T-helper 2 cell treated with Interferon-gamma antibody and Interleukin-4, amounts not matched to agents 100 ng/mL and 5 ng/mL, for 36 hours (primary cell): ENCODE measurements around the gene CGB1. TPM values are rescaled to one million over a fixed set of nuclear protein-coding genes. Genes with fewer than 3 reads are reported as not detected.
"Not testable (repeated sequence)": the region's sequence is repeated elsewhere in the genome, so short reads cannot be mapped to it uniquely, and the experiment has no call there.

ENCODE experiments used
- intact Hi-C: fragments of 100-400 bp; cut with micrococcal nuclease; formaldehyde crosslinking; loops from one replicate; pipeline ENCODE4 v1.15.1; 2023
- total RNA-seq: library from RNA; stranded (reverse); gene quantifications from 2 replicates; pipeline ENCODE4 v1.2.3, GENCODE V29; 2022

Gene CGB1
- total RNA-seq, 1 donor from 2014 or later: not detected

DNA sequence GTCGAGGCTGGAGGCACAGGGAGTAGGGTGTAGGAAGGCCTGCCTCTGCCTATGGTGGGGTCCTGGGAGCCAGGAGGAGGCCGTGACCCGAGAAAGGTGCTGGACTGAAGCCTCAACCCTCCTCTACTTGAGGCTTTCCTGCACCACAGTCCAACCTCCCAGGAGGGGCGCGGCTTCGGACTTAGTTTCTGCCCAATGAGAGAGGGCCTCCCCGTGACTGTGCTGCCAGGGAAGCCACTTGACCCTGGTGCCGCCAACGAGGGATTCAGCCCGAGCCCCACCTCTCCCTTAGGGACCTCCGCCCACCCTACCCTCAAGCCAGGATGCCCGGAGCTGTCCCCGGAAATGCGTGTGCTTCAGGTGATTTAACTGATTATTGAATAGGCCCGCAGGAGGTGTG is 12.5 kb downstream of the CGB1 start, which contains the start of gene CGB3:
Gene CGB3, minus strand, starts transcription at position 101 of the 400 bp plus-strand sequence. CDS start 362 bp downstream, outside the sequence.
- intact Hi-C loops: not testable (repeated sequence)

DNA sequence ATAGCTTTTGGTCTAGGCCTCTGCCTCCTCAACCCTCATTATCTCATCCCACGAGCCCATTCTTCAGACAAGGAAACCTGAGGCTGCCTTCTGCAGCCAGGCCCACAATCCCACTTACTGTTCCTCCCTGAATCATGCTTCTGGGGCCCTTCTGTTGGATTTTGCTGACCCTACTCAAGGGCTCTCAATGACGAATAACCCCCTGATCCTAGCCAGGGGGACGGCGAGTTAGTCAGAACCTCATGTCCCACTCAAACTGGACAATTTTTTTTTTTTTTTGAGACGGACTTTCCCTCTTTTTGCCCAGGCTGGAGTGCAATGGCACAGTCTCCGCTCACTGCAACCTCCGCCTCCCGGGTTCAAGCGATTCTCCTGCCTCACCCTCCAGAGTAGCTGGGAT is 14.6 kb downstream of the CGB1 start:
- intact Hi-C loops: no loop called here

DNA sequence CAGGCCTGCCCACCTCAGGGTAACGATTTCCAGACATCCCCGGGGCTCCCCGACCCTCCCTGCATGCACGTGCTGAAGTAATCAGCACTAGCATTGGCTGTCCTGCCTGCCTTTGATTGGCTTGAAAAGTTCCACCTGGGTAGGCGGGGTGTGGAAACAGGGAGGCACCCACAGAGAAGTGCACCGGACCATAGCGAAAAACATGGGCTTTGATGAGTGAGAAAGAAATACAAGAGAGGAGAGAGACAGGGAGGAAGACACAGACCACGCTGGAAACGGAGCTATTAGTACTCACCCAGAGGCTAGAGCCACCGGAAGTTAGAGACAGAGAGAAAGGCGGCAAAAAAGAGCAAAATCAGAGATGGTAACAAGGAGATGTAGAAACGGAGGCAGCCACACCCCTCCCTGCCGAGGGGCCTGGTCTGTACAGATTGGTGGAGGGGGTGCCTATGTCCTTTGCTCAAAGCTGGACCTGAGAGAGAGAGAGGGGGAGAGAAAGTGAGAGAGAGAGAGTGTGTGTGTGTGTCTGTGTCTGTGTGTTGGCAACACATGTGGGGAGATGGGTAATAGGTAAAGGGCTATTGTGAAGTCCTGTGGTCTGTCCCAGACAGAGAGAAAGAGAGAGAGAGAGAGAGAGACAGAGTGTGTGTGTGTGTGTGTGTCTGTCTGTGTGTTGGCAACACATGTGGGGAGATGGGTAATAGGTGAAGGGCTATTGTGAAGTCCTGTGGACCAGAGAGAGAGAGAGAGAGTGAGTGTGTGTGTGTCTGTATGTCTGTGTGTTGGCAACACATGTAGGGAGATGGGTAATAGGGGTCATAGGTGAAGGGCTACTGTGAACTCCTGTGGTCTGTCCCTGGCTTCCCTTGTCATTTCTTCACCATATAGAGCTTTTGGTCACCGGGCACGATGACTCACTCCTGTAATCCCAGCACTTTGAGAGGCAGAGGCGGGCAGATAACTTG is 15.5 kb downstream of the CGB1 start:
- intact Hi-C loops: no loop called here

DNA sequence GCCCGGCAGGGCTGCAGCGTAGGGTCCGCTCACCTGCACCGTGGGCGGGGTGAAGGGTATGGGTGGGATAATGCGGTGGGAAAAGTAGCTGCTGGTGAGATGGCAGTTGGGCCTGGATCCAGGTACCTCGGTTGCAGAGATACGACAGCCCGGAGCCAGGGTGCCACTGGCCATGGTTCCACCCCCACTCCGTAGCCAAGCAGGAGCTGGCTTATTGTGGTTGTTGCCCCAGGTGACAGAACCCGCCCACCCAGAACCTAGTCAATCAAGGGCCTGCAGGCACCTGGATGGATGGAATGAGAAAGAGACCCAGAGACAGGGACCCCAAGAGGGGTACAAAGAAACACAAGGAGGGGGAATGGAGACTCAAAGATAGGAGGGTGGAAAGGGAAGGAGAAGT is 16.4 kb downstream of the CGB1 start:
- intact Hi-C loops: no loop called here

DNA sequence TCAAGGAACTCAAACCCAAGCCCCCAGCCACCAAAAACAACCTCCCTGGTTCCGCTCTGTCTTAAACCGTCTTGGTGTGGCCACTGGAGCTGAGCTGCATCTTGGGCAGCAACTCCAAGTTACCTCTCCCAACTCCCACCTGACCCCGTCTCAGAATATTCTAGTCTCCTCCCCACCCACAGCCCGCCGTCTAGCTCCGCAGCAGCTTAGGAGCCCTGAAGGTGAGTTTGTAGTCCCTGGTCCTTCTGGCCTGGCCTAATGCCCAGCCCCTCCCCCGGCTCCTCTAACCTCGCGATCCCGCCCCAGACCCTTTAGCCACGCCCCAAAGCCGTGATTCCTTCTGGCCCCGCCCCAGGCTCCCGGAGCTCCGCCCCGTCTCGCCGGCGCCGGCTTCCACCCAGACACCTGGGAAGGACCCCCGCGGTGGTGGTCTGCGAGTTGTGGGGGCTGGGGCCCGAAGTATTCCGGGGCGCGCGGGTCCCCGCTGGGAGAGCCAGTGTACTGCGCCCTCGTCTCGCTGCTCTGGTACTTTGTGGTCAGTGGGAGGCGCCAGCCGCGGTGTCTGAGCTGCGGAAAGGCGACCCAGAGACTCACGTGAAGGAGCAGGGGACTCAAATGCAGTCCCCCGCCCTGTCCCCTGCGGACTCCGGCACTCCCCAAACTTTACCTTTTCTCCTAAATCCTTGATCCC is 17.3 kb downstream of the CGB1 start:
- intact Hi-C loops: no loop called here

DNA sequence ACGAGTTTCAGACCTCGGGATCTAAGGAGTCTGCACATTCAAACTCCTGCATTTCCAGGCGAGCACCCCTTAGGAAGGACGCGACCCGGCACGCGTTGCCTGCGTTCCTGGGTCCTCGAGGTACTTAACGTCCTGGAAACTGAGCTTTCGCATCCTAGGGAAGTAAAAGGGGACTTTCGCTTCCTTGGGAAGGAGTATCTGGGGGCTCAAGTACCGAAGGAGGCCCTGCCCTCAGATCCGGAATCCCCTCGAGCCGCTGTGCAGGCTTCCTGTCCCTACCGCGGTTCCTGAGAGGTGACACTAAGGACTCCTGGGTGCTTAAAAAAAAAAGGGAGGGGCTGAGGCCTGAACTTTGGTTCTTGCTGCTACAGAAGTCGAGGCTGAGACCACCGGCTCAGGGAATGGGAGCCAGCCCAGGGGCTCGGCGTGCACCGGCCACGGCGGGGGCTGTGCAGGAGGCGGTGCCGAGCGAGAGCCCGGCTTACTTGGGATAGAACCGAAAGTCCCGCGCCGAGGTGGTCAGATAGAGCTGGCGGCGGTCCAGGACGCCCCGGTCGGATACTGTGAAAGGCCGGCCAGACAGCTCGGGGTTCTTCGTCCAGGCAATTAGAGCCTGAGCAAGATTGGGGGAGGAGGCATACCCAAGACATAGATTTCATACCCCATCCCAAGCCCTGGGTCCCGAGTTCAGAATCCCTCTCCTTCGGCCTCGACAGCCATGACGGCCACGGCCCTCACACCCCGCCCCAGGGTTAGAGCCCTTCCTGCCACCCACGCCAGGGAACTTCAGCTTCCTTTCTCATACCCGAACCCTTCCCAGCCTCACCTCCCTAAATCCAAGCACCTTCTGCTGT is 18.1 kb downstream of the CGB1 start:
- intact Hi-C loops: not testable (repeated sequence)

DNA sequence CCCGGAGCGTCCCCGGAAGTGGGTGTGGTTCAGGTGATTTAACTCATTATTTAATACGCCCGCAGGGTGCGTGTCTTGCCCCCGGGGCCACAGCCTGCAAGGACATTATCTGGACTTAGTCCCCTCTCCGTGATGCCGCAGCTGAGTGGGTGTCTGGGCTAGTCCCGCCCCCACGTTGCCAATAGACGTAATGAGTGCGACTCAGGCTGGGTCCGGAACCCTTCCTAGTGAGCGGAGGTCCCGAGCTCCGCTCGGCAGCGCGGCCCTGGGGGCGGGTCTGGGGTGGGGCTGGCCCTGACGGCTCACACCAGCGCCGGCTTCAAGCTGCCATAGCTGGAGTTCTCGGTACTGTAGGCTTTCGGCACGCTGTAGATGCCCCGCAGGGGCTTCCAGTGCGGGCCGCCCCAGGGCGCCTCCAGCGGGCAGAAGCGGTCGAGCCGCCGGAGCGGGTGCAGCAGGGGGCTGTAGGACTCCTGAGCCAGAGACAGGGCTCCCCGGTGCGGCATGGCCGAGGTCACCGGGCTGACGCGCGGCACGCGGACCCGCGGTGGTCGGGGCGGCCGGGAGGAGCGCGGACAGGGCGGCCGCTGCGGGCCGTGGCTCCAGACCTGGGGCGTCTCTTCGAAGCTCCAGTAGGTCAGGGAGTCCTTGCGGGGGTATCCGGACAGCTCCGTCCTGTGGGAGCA is 18.9 kb downstream of the CGB1 start:
- intact Hi-C loops: no loop called here

DNA sequence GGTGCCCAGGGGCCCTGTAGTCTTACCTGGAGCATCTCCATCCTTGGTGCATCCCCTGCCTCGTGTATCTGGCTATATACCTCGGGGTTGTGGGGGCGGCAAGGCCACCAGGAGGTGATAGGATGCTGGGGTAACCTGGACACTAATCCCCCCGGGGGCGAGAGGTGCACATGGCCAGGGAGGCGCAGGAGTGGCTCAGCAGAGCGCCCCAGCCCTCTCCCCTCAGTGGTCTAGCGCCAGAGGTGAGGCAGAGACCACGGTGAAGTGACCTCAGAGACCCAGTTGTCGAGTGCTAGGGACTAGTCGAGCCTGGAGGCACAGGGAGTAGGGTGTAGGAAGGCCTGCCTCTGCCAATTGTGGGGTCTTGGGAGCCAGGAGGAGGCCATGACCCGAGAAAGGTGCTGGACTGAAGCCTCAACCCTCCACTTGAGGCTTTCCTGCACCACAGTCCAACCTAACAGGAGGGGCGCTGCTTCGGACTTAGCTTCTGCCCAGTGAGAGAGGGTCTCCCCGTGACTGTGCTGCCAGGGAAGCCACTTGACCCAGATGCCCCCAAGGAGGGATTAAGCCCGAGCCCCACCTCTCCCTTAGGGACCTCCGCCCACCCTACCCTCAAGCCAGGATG is 19.5 kb downstream of the CGB1 start, which contains the start of gene LHB:
Gene LHB, minus strand, starts transcription at position 51 of the 625 bp plus-strand sequence. Its CDS starts 10 bp downstream, at position 41.
- intact Hi-C loops: no loop called here

DNA sequence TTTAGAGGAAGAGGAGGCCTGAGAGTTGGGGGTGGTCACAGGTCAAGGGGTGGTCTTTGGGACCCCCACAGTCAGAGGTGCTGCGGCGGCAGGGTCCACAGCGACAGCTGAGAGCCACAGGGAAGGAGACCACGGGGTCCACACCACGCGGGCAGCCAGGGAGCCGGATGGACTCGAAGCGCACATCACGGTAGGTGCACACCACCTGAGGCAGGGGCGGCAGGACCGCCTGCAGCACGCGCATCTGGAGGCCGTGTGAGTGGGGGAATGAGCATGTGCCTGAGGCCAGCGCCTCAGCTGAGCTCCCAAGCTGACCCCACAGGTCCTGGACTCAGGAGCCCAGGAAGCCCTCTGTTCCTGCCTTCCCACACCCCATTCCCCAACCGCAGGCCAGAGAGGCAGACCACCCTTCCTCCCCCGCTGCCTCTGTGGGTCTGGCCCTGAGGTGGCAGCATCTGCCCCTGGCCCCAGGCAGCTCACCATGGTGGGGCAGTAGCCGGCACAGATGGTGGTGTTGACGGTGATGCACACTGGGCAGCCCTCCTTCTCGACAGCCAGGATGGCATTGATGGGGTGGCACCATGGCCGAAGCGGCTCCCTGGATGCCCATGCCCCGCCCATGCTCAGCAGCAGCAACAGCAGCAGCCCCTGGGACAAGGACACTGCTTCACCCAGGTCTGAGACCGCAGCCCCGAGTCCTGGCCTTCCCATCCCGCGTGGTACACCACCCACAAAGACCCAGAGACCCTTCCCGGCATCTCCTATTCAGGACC is 20.4 kb downstream of the CGB1 start:
- intact Hi-C loops: no loop called here

DNA sequence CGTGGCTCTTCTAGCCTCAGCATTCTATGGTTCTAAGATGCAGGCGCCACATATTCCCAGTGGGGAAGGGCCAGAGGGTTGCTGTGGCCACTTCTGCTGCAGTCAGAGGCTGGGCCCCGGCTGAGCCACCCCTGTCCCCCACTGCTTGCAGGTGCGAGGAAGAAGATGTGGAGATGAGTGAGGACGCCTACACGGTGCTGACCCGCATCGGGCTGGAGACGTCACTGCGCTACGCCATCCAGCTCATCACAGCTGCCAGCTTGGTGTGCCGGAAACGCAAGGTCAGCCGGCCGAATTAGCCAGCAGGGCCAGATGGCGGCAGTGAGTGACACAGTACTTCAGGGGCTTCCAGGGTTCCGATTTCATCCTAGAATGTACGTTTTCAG is 21.8 kb downstream of the CGB1 start:
- intact Hi-C loops: no loop called here

DNA sequence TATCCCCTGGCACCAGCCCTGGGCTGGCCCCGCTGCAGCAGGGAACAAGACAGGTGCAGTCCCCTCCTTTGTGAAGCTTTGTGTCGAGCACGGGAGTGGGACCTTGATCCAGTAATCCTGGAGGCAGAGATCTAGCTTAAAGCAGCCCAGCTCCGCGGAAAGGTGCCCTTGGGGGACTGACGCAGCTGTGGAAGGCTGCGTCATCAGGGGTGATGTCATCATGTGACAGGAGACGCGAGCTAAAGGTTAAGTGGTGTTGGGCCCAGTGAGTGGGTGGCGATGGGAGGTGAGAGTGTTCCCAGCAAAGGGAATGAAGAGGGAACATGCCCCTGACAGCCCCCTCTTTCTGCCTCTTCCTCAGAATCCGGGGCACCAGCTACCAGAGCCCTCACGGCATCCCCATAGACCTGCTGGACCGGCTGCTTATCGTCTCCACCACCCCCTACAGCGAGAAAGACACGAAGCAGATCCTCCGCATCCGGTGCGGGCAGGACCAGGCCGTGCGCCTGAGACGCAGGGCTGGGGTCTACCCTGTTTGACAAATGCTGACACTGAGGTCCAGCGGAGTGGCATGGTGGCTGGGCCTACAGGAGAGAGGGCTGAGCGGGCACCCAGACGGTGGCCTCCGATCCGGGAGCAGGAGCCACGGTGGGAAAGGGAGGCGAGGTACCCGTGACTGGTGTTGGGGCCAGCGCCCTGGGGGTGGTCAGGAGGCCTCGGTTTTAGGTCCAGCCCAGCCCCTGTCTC is 22.4 kb downstream of the CGB1 start:
- intact Hi-C loops: no loop called here

DNA sequence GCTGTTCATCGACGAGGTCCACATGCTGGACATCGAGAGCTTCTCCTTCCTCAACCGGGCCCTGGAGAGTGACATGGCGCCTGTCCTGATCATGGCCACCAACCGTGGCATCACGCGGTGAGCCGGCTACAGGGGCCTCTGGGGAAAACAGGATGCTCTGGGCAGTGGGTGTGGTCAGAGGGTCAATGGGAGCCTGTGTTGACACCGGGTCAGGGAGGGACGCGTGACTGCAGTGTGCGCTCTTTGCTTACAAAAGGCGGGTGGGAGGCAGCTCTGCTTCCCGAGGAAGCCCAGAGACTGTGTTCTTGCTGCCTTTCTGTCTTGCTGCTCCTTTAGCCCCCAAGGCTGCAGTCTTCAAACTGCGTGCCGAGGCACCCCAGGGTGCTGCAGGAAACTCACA is 25.5 kb downstream of the CGB1 start:
- intact Hi-C loops: no loop called here

DNA sequence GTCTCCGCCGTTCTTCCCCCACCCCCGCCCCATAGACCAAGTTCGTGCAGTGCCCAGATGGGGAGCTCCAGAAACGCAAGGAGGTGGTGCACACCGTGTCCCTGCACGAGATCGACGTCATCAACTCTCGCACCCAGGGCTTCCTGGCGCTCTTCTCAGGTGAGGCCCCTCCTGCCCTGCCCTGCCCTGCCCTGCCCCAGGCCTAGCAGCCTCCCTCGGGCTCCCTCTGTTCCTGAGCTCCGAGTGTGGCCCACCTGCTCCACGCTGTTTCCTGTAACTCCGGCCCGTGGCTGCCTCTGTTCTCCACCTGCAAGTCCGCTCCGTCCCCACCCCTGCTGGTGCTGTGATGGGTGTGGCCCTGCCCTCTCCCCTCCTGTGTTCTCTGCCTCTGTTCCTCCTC is 26.2 kb downstream of the CGB1 start:
- intact Hi-C loops: no loop called here

DNA sequence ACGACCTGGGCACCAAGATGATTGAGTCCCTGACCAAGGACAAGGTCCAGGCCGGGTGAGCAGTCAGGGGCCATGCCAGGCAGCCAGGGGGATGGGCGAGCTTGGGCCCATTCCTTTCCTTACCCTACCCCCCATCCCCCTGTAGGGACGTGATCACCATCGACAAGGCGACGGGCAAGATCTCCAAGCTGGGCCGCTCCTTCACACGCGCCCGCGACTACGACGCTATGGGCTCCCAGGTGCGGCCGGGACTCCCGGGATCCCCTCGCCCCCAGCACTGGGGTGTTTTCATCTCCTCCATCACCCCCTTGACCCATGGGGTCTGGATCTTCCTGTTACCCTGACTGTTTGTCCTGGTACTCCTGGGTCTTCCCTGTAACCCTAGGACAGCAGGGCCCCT is 26.9 kb downstream of the CGB1 start:
- intact Hi-C loops: no loop called here

DNA sequence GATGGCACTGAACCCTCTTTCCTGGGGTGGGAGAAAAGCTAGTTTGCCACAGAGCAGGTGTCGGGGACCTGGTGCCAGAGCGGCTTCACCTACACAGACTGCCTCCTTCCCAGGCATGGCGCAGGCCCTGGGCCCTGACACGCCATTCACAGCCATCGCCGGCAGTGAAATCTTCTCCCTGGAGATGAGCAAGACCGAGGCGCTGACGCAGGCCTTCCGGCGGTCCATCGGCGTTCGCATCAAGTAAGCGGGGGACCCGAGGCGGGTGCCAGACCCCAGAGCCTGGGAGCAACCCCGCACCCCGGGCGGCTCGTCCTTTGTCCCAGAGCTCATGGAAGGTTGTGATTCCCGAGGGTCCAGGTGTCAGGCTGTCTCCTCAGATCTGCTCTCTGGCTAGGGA is 29.8 kb downstream of the CGB1 start:
- intact Hi-C loops: no loop called here

DNA sequence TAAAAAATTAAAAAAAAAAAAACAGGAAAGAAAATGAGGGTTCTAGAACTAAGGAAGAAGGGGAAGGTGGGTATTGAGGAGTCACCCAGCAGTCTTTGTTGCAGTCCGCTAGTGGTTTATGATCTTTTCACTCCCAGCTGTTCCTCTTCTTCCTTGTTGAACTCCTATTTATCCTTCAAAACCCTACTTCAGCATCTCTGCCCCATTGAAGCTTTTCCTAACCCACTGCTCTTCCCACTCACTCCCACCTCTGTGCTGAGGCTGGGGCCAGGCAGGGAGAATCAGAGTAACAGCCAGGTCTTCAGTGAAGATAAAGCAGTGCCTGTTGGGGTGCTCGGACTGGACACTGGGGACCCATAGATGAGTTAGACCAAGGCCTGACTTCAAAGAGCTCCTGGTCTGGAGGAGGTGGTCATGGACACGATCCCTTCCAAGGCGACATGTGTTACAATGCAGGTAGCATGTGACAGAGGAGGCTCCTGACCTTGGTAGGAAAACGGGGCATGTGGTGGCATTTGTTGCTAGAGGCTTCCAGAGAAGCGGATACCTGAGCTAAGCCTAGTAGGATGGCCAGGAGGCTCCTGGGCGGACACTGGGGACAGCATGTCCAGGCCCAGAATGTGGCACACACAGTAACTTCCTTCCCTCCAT is 31.6 kb downstream of the CGB1 start:
- intact Hi-C loops: no loop called here

DNA sequence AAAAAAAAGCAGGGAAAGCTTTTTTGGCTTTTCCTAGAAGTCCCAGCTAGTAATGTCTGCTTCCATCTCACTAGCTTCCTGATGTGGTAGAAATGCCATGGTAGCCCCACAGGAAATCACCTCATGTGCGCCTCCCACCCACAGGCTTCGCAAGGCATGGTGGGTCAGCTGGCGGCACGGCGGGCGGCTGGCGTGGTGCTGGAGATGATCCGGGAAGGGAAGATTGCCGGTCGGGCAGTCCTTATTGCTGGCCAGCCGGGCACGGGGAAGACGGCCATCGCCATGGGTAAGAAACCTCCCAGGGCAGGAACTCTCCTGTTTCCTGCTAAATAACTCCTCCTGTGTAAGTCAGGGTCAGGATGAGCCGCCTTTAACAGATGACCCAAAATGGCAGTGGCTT is 32.6 kb downstream of the CGB1 start:
- intact Hi-C loops: no loop called here
